T-helper 1 cell (primary cell): ENCODE results near the gene KCNIP3.
"Not testable (repeated sequence)": the region's sequence is repeated elsewhere in the genome, so short reads cannot be mapped to it uniquely, and the experiment has no call there.

Source experiments
- DNase-seq, 5 donors: peaks; one replicate each; pipeline ENCODE4 v3.0.0-alpha.2; 2012 to 2020
- total RNA-seq, 4 donors: gene quantifications; one replicate each; lab custom pipeline; 2026; lab: John Stamatoyannopoulos, UW

Gene KCNIP3
- total RNA-seq: 0 to 0.12 (median 0) reads per million in 4 donors

- no peak for DNase-seq
These were observed at the start of gene KCNIP3 for GRCh38 chr2:95296880-95297487. Gene KCNIP3 (plus strand): TSS chr2:95297347. CDS start chr2:95297439, 92 bp downstream.

- DNase-seq: no peak
These were observed 38.9 kb upstream of the KCNIP3 start for GRCh38 chr2:95258271-95258670.

DNA sequence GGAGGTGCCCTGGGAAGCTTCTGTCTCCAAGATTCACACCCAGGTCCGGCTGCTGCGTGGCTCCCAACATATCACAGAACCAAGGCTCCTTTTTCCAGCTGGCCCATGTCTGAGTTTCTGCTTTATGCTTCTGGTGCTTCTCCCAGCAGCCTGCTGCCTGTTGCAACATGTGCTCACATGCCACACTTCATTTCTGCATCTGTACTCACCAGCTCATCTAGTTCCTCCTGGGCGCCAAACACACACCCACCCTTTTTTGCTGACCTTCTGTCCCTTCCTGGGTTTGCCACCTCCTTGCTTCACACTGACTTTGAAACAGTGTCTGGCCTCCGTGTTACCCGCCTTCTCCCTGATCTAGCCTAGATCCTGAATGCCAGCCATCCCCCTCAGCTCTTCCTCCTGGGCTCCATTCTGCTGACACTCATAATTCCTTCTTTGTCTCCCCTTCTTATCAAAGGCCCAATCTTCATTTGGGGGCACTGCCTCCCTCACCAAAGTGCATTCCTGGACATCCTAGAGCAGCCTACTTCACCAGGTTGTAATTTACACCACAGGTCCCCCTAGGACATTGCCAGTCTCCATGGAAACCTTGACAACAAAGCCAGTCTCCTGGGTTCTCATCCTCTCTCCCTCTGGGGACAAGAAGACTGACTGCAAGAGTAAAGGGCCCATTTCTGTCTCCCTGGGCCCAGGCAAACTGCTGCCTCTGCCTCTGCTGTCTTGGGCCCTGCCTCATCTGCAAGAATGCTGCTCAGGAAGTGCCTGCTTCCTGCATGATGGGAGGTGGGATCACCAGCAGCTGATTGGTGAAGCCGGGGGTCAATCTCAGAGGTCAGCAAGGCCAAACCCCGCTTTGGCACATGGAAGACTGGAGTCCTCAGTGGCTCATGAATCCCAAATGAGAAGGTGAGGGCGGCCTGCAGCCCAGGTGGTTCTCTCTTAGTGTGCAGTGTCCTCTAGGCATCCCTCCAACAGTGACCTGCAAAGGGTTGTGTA, 36.8 kb upstream of the KCNIP3 start:
- DNase-seq: no peak

DNA sequence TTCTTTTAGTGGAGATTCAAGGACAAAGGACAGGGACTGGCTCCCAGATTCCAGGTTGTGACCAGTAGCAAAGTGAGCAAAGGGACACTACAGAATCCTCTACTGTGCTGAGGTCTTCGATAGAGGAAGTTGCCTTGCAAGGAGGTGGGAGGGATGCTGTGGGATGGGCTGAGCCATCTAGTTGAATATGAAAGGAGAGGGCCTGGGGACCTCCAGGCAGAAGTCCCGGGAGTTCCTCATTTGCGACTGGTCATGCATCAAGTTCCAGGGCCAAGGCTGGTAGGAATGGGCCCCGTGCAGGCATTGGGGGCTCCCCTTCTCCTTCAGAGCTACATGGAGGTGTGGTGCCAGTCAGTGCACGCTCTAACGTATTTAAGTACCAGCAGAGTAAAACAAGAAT, 35.5 kb upstream of the KCNIP3 start:
- DNase-seq: no peak

- no peak for DNase-seq
These were observed 34.1 kb upstream of the KCNIP3 start for GRCh38 chr2:95262896-95263542.

- no peak for DNase-seq
These were observed 32.5 kb upstream of the KCNIP3 start for GRCh38 chr2:95264624-95265023.

- DNase-seq: no peak
These were observed 32.0 kb upstream of the KCNIP3 start for GRCh38 chr2:95265182-95265581.

- DNase-seq: no peak
These were observed 30.2 kb upstream of the KCNIP3 start for GRCh38 chr2:95266781-95267430.

- no peak for DNase-seq
These were observed 29.5 kb upstream of the KCNIP3 start for GRCh38 chr2:95267458-95268210.

DNA sequence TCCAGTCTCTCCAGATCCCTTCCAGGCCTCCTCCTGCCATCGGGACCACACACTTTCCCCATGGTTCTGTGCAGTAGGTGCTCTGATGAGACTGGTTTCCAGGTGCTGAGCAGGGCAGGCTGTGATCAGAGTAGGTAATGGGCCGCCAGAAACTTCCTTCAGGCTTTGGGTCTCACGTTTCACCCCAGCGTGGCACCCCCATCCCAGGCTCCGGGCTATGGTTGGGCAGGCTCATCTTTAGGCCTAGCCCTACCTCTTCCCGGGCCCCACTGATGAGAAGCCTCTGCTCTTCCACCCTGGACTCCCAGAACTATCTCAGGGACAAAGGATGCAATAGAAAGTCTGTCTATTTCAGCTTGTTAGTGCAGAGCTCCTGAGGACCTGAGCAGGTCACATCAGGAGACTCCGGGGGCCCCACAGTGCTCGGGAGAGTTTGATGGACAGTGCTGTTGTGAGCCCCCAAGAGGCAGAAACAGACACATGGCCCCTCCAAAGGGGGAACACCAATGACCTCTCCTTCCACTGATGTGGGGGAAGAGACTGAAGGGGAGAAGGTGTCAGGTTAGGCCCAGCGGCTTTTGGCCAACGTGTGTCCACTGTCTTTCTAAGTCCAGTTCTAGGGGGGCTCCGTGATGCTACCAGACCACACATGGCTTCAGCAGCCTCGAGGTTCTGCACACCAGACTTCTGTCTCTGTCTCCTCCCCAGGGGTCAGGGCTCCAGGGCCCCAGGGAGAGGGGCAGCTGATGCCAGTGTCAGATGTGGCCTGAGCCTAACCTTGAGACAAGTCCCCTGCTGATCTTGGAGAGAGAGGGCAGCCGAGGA, 28.7 kb upstream of the KCNIP3 start:
- DNase-seq: no peak

- DNase-seq: no peak
These were observed 28.0 kb upstream of the KCNIP3 start for GRCh38 chr2:95269036-95269680.

- DNase-seq: not testable (repeated sequence)
These were observed 27.4 kb upstream of the KCNIP3 start for GRCh38 chr2:95269745-95270144.

GRCh38 chr2:95270541-95271081, 26.5 kb upstream of the KCNIP3 start:
- peak in 1 of 5 donors; percentile 1 for DNase-seq

DNA sequence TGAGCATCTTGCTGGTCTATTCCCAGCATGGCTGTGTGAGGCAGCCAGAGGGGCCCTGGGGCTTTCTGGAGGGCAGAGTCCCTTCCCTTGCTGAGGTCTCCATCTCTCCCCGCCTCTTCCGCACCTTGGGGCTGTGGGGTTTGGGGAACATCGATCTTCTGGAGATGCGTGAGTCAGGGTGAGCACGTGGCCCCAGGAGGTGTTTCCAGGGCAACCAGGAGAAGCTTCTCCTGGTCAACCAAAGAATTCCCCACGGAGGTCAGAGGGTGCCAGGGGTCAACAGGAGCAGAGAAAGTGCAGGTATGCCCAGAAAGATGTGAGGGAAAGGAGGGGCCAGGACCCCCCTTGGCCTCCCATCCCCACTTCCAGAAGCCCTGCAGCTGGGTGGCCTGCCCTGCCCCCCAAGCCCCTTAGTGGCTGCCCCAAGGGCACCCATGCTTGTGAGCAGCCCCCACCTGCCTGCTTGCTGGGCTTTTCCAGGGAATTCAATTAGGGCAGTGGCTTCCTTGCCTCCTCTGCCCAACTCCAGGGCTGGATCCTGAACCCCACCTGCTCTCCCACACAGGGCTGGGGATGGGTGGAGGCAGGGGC, 25.7 kb upstream of the KCNIP3 start:
- peak in 1 of 5 donors; percentile 6 for DNase-seq

GRCh38 chr2:95272299-95272751, 24.8 kb upstream of the KCNIP3 start:
- DNase-seq: peak in 1 of 5 donors; percentile 2

DNA sequence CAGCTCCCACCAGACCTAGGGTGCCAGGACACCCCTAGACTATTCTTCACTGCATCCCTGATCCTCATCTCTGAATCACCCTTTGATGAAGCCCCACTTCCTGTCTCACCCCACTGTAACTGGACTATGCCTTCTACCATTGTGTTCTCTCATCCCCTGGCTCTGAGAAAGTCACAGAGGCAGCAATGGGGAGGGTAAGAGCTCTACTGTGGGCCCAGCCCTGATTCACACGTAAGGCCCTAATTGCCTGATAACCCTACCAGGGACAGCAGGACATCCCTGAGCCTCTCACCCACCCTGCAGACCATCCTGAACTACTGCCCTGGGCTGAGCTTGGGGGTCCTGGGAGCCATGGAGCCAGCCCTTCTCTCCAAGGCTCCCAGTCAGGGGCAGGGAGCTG, 24.4 kb upstream of the KCNIP3 start:
- DNase-seq: peak in 1 of 5 donors; percentile 1

GRCh38 chr2:95273566-95274290, 23.4 kb upstream of the KCNIP3 start:
- DNase-seq: no peak

GRCh38 chr2:95274291-95275150, 22.6 kb upstream of the KCNIP3 start, which contains the start of gene PROM2:
Gene PROM2 (plus strand): TSS chr2:95274449. CDS start chr2:95274586, 137 bp downstream.
- DNase-seq: peak in 1 of 5 donors; percentile 8
